ENCODE data around the gene WDR27. TPM values are rescaled to one million over a fixed set of nuclear protein-coding genes. Genes with fewer than 3 reads are reported as not detected.

The WDR27 gene
- 100 to 1,000 TPM in 1 of 5 donors, 10 to 100 TPM in 4; 70.7 to 103 (median 79.6) TPM for polyA plus RNA-seq (ENCODE audit: insufficient read depth in 1 of 5, insufficient read length in 5 of 5, low replicate concordance in 1 of 5)
- long read RNA-seq, donor 1, partial matches to known transcripts: 10 of 14 reads
- long read RNA-seq, donor 1, other reads (novel, unspliced or antisense): 0 of 14 reads
- long read RNA-seq, donor 2: 0 reads
- long read RNA-seq, donor 3, partial matches to known transcripts: 17 of 19 reads
- long read RNA-seq, donor 3, other reads (novel, unspliced or antisense): 0 of 19 reads
- long read RNA-seq, donor 4: 0 reads
- long read RNA-seq, donor 5, partial matches to known transcripts: 8 of 13 reads
- long read RNA-seq, donor 5, other reads (novel, unspliced or antisense): 0 of 13 reads
- long read RNA-seq, donor 6, partial matches to known transcripts: 0 of 1 reads
- long read RNA-seq, donor 6, other reads (novel, unspliced or antisense): 0 of 1 reads
- long read RNA-seq, donor 7, transcript WDR27-205 (4 exons, 951 nt): major isoform, 5 of 7 reads
- long read RNA-seq, donor 7, partial matches to known transcripts: 0 of 7 reads
- long read RNA-seq, donor 7, other reads (novel, unspliced or antisense): 0 of 7 reads
- long read RNA-seq, donor 8, partial matches to known transcripts: 0 of 1 reads
- long read RNA-seq, donor 8, other reads (novel, unspliced or antisense): 0 of 1 reads

GRCh38 chr6:169701954-169702839, at the start of gene WDR27, which contains the start of gene C6orf120:
Gene WDR27 (minus strand): TSS chr6:169702029. CDS start chr6:169689005, 13,024 bp downstream.
Gene C6orf120 (plus strand): TSS chr6:169702126. CDS start chr6:169702460, 334 bp downstream.
- DNase-seq: peak; percentile 94 to 95

GRCh38 chr6:169746556-169746955, 44.7 kb upstream of the WDR27 start:
- no peak for DNase-seq

DNA sequence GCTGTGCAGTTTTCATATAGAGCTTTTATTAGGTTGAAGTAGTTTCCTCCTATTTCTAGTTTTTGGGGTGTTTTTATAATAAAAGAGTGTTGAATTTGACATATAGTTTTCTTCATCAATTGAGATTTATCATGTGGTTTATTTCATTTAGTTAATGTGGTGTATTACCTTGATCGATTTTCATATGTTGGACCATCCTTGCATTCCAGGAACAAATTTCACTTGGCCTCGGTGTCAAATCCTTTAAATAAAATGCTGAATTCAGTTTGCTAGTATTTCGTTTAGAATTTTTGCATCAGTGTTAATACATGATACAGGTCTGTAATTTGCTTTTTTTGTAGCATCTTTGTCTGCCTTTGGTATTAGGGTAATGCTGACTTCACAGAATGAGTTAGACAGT, 43.6 kb upstream of the WDR27 start:
- no peak for DNase-seq

- no peak for DNase-seq
Measured at GRCh38 chr6:169741344-169741743, 39.5 kb upstream of the WDR27 start.

GRCh38 chr6:169738976-169739529, 37.2 kb upstream of the WDR27 start:
- no peak for DNase-seq

GRCh38 chr6:169738204-169738975, 36.6 kb upstream of the WDR27 start:
- no peak for DNase-seq

DNA sequence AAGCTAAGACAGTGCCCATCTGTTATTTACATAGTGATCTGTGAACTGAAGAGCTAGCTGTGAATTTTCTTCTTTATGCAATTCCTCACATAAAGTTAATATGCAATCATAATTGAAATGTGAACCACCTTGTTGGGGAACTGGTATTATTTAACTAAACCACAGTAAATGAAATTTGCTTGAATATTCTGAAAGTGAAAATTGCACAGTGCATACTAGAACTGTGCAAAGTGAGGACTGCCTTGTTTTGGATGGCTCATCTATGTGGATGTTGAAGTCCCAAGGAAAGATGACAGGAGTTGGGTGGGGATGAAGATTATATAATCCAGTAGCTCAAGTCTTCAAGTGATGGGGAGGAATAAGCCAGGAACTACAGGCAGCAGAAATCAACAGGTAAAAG, 28.1 kb upstream of the WDR27 start:
- no peak for DNase-seq

DNA sequence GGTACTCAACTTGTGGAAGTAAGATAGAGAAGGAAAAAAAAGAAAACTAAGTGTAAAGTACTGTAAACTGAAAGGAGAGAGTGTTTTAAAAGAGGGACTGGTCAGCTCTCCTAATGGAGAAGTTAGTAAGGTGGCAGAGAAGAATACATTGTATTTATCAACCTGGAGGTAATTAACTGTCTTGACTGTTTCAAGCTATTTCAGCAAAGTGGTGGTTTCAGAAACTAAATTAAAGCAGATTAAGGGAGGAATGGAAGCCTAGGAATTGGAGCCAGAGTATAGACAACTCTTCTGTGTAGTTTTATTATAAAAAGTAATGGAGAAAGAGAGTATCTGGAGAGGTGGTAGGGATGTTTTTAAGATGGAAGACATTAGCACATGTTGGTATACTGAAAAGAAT, 25.1 kb upstream of the WDR27 start:
- DNase-seq: no peak

GRCh38 chr6:169726049-169726400, 24.2 kb upstream of the WDR27 start:
- DNase-seq: no peak

DNA sequence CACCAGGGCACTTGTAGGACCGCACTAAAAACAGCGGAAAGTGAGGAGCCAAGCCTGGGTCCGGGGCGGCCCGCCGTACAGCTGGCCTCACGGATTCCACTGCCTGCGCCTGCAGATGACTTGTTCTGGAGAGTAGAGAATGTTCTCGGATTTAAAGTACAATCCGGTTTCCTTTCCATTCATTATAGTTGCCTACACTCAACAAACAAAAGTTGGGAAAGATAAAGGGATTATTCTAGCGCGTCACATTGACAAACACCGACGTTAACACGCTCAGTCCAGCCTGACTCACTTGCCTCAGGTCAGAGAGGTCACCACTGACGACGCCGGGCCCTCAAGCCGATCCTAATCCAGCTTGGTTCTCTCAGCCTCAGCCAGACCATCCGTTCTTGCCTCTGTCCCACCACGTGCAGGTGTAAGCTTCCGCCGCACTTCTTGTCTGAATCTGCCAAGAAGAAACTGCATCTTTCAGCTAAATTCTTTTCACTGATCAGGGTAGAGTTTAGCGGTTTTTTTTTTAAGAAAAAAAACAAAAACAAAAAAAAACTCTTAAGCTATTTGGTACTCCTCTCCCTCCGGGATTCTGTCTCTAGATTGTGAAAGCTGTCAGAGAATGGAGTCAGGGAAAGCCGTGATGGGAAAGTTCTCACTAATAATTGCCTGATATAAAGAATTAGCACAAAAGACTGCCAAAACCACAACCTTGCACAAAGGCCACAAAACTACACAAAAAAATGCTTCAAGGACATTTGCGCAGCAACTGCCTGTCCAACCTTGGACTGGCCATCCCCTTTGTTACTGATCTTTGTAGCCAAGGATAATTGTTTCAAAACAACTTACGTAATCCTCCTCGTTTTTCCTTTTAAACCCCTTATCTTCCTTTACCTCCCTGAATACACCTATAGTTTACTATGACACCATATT, 23.6 kb upstream of the WDR27 start:
- no peak for DNase-seq

DNA sequence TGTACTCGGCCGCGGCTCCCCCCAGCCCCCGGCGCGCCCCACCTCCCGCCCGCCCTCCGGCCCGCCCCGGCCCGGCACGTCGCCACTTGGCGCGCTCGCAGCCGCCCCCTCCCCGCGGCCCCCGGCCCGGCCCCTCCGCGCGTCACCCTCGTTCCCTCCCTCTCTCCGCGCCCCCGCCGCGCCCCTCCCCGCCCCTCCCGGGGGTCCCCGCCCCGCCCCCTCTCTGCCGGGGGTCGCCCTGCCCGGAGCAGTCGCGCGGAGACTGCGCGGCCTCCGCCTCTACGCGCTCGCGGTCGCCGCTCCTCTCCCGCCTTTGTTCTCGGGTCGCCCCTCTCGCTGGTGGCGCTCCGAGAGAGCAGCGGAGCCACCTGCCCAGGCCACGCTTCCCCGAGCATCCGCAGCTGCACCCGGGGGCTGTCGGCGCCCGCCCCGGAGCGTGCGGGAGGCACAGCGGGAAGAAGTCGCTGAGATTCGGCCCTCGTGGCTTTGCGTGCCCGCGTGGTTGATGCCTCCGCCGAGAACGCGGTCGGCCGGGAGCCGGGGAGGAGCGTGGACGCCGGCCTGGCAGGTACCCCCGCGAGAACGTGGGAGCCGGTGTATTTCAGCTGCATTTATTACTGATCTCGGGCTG, 22.8 kb upstream of the WDR27 start, which contains the start of gene PHF10:
PHF10 (minus strand) TSS at position 7 of the 631 bp plus-strand sequence. CDS start 569 bp downstream, outside the sequence.
- DNase-seq: peak; percentile 59 to 75

DNA sequence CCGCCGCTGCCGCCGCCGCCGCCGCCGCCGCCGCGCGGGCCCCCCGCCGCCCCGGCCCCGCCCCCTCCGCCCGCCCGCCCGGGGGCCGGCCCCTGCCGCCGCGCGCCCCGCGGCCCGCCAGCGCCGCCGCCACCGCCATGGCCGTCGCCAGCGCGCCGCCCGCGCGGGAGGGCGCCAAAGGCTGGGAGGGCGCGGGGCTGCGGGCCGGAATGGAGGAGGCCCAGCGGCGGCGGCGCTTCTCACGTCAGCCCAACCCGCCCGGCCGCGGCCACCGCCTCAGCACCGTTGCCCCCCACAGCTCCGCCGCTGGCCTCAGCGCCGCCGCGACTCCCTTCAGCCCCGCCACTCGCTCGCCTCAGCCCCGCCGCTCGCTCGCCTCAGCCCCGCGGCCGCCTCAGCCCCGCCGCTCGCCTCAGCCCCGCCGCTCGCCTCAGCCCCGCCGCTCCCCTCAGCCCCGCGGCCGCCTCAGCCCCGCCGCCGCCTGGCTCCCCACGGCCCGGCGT, 22.2 kb upstream of the WDR27 start:
- no peak for DNase-seq

- DNase-seq: peak; percentile 74 to 78
Measured at GRCh38 chr6:169723200-169723909, 21.5 kb upstream of the WDR27 start.

DNA sequence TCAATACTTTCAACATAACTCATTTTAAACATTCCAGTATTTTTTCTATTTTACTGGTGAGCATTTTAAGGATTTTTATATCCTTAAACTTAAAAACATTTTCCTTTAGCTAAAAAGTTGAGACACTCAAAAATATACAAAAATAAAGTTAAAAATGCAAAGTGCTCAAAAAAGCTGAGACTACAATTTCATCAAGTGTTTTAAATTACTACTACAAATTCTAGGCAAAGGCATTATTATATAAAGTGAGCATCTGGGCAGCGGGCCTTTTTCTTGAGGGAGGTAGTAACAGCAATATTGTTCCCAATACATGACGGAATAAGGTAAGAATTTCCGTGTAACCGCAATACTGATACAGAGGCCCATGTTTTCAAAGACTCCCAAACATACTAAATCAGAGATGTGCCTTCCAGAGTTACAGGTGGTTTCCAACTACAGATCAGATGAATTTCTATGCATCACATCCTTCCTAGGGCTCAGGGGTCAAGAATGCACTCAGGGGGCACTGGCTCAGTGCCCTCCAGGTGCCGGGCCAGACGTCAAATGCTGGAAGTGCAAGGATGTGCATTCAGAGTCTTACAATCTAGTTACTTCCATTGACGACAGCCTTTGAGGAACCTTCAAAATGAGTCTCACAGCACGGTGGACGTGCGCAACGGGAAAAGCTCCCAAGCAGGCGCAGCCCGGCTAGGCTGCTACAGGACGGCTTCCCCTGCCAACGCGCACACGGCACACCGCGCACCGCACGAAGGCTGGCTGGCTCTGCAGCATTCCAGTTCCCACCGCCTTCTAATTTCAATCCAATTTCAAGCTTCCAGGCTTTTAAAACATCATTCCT, 20.8 kb upstream of the WDR27 start:
- DNase-seq: peak; percentile 29 to 42

DNA sequence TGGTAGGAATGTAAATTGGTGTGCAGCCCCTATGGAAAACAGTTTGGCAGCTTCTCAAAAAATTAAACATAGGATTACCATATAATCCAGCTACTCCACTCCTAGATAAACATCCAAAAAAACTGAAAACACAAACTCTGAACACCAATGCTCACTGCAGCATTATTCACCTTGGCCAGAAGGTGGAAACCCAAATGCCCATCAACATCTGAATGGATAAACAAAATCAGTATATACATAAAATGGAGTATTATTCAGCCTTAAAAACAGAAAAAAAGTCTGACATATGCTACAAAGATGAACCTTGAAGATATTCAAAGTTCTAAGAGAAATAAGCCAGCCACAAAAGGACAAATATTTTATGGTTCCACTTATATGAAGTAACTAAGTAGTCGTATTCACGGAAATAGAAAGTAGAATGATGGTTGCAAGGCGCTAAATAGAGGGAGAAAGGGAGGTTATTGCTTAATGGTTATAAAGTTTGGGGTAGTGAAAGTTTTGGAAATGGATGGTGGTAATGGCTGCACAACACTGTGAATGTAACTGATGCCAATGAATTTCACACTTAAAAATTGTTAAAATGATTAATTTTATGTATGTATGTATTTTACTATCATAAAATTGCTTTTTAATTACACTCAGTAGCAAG, 18.5 kb upstream of the WDR27 start:
- no peak for DNase-seq

DNA sequence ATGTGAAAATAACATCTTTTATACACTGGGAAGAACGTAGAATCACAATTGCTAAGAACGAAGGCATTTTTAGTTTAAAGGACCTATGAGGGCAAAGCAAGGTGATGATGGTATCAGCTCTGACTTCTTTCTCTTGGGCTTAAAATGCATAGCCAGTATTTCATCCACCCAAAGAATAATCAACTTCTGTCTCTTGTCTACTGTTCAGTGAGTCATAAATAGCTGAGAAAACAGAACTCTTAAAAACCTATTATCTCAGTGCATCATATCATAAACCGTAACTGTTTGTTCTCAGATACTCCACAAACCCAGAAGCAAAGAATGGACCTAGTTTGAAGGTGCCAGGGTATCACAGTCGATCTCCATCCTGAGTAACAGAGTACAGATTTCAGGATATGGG, 17.3 kb upstream of the WDR27 start:
- no peak for DNase-seq

GRCh38 chr6:169714595-169714994, 12.8 kb upstream of the WDR27 start:
- no peak for DNase-seq

Measured in right lung (tissue), 10 donors.